ENCODE measurements around the gene LBHD2.

- TF ChIP-seq CTCF (optimal IDR thresholded peaks at IDR 0.05 in 1 of 3, IDR thresholded peaks at IDR 0.05 in 1 of 3, conservative IDR thresholded peaks at IDR 0.05 in 1 of 3; ENCODE audit: extremely low read depth in 1 of 3, insufficient read depth in 2 of 3, low read length in 3 of 3): no peak
- TF ChIP-seq EZH2 (IDR thresholded peaks at IDR 0.05; ENCODE audit: low read length): no peak
These were observed 38.6 kb upstream of the LBHD2 start for GRCh38 chr14:103045371-103045869.

Measured in keratinocyte (primary cell).